Measurements from ENCODE around the gene ADGRL3. TPM values are rescaled to one million over a fixed set of nuclear protein-coding genes. Genes with fewer than 3 reads are reported as not detected.

The ADGRL3 gene
- total RNA-seq, 2 experiments from 2014 or later, result not detected

- POLR2A ChIA-PET, result no interaction called here
These were observed 321.3 kb downstream of the ADGRL3 start for GRCh38 chr4:61521451-61521850.

GRCh38 chr4:61522312-61522711, 322.2 kb downstream of the ADGRL3 start:
- Mint-ChIP-seq H3K27me3 (no peaks in the 10 kb centered on the region), H3K4me3 (no peak overlapping the region), H3K27ac (no peak overlapping the region), H3K9me3 (peaks cover 12% of the 10 kb centered on the region), H3K36me3 (ENCODE audit: low read depth) (no peaks in the 10 kb centered on the region), H3K4me1 (ENCODE audit: low read depth) (no peaks in the 10 kb centered on the region)
- DNase-seq (no peak), ATAC-seq (no peak)
- CTCF ChIA-PET, result no interaction called here
- TF ChIP-seq CTCF (IDR thresholded peaks at IDR 0.05), result no peak
- POLR2A ChIA-PET, result no interaction called here
- intact Hi-C loops (cut with micrococcal nuclease), result no loop called here

More at GRCh38 chr4:61521451-61521850, 321.3 kb downstream of the ADGRL3 start:
- DNase-seq (no peak), ATAC-seq (no peak)
- Mint-ChIP-seq H3K9me3 (peaks cover 12% of the 10 kb centered on the region), H3K27me3 (no peaks in the 10 kb centered on the region), H3K4me1 (ENCODE audit: low read depth) (no peaks in the 10 kb centered on the region), H3K4me3 (no peak overlapping the region), H3K36me3 (ENCODE audit: low read depth) (no peaks in the 10 kb centered on the region), H3K27ac (no peak overlapping the region)
- CTCF ChIA-PET, result no interaction called here
- intact Hi-C loops (cut with micrococcal nuclease), result no loop called here
- TF ChIP-seq CTCF (IDR thresholded peaks at IDR 0.05), result no peak

GRCh38 chr4:61527888-61528287, 327.8 kb downstream of the ADGRL3 start:
- ChIA-PET CTCF (no interaction called here), POLR2A (no interaction called here)
- H3K4me1 Mint-ChIP-seq (ENCODE audit: low read depth), result no peaks in the 10 kb centered on the region
- no peak overlapping the region for H3K27ac Mint-ChIP-seq
- H3K4me3 Mint-ChIP-seq, result no peak overlapping the region
- no peak for ATAC-seq
- intact Hi-C loops (cut with micrococcal nuclease), result no loop called here
- no peak for TF ChIP-seq CTCF (IDR thresholded peaks at IDR 0.05)
- no peaks in the 10 kb centered on the region for H3K27me3 Mint-ChIP-seq
- no peak for DNase-seq
- H3K36me3 Mint-ChIP-seq (ENCODE audit: low read depth), result no peaks in the 10 kb centered on the region
- H3K9me3 Mint-ChIP-seq, result peaks cover 6% of the 10 kb centered on the region

- no peak for TF ChIP-seq CTCF (IDR thresholded peaks at IDR 0.05)
- DNase-seq, result no peak
- Mint-ChIP-seq H3K4me3 (no peak overlapping the region), H3K36me3 (ENCODE audit: low read depth) (no peaks in the 10 kb centered on the region), H3K9me3 (peaks cover 5% of the 10 kb centered on the region), H3K27ac (no peak overlapping the region), H3K4me1 (ENCODE audit: low read depth) (no peaks in the 10 kb centered on the region), H3K27me3 (no peaks in the 10 kb centered on the region)
- CTCF ChIA-PET, result no interaction called here
- no peak for ATAC-seq
- POLR2A ChIA-PET, result no interaction called here
- intact Hi-C loops (cut with micrococcal nuclease), result no loop called here
These were observed 328.5 kb downstream of the ADGRL3 start for GRCh38 chr4:61528595-61528994.

GRCh38 chr4:61531188-61531587, 331.1 kb downstream of the ADGRL3 start:
- POLR2A ChIA-PET, result no interaction called here
- Mint-ChIP-seq H3K9me3 (peaks cover 5% of the 10 kb centered on the region), H3K36me3 (ENCODE audit: low read depth) (no peaks in the 10 kb centered on the region), H3K4me1 (ENCODE audit: low read depth) (no peaks in the 10 kb centered on the region), H3K4me3 (no peak overlapping the region), H3K27ac (no peak overlapping the region), H3K27me3 (no peaks in the 10 kb centered on the region)
- intact Hi-C loops (cut with micrococcal nuclease), result no loop called here
- CTCF ChIA-PET, result no interaction called here
- ATAC-seq (no peak), DNase-seq (no peak)
- no peak for TF ChIP-seq CTCF (IDR thresholded peaks at IDR 0.05)
